ENCODE measurements around the gene RABGAP1L.

The RABGAP1L gene

DNA sequence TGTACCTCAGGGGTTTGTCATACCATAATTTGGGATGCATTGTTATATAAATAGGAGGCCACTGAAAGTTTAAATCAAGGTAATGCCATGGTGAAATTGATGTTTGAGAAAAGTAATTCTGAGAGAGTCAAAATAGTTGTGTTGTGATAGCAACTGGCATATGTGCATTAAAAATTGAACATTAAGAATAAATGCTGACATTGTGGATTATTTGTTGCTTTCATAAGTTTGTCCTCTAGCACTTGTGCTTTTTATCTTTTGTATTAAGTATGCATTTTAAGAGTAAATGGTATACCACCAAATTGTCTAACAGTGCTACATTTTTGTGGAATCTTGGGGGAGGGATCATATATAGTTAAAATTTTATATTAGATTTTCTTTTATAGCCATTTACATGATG, 564.5 kb downstream of the RABGAP1L start:
- TF ChIP-seq, protein P1, sequence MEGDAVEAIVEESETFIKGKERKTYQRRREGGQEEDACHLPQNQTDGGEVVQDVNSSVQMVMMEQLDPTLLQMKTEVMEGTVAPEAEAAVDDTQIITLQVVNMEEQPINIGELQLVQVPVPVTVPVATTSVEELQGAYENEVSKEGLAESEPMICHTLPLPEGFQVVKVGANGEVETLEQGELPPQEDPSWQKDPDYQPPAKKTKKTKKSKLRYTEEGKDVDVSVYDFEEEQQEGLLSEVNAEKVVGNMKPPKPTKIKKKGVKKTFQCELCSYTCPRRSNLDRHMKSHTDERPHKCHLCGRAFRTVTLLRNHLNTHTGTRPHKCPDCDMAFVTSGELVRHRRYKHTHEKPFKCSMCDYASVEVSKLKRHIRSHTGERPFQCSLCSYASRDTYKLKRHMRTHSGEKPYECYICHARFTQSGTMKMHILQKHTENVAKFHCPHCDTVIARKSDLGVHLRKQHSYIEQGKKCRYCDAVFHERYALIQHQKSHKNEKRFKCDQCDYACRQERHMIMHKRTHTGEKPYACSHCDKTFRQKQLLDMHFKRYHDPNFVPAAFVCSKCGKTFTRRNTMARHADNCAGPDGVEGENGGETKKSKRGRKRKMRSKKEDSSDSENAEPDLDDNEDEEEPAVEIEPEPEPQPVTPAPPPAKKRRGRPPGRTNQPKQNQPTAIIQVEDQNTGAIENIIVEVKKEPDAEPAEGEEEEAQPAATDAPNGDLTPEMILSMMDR (IDR thresholded peaks at IDR 0.05; ENCODE audit: insufficient read depth, low read depth, low read length, missing control alignments), result no peak
- no peak for DNase-seq (ENCODE audit: low read depth)
- H3K4me3 ChIP-seq (ENCODE audit: low read length), result no peak overlapping the region

DNA sequence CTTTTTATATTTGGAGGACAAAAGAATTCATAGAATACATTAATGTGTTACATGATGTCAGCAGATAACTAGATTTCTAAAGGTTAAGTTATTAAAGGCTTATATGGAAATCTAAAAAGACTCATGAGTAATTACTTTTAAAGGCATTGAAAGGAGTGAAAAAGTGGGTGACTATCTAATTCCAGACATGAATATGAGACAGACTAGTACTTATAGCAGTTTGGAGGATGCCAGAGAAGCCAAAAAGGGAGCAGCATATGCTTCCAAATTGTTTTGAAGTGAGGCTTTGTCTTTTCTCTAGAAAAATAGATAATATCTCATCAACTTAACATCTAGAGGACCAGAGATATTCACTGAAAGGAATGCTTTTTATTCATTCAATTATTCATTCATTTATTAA, 564.9 kb downstream of the RABGAP1L start:
- DNase-seq (ENCODE audit: low read depth), result no peak
- no peak overlapping the region for H3K4me3 ChIP-seq (ENCODE audit: low read length)
- TF ChIP-seq, protein P1 (IDR thresholded peaks at IDR 0.05; ENCODE audit: insufficient read depth, low read depth, low read length, missing control alignments), result no peak

DNA sequence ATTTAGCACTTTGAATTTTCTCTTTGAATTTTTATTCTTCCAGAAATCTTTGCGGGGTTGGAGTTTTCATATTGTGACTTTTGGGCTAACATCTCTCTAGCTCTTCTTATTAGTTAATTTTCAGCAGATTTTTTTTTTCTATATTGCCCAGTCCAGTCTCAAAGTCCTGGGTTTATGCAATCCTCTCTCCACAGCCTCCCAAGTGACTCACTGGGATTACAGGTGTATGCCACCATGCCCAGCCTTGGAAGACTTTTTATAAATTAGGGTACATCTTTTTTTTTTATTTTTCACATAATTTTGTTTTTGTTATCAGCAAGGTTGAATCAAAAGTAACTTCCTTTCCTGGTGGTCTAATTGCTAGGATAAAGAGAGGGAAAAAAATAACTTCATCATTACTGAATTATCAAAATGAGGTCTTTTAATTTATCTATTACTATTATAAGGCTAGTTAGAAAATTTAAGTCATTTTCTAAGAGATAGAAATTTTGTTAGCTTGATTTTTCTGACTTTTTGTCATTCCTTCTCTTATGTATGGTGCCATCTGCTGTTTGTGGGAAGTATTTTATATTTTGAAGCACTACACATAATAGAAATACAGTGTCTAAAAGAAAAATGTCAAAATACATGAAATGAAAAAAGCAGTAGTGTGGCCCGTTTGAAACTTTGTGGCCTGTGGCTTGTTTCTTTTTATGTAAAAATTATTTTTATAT, 567.0 kb downstream of the RABGAP1L start:
- peak; percentile 22 for DNase-seq (ENCODE audit: low read depth)
- H3K4me3 ChIP-seq (ENCODE audit: low read length), result no peak overlapping the region
- TF ChIP-seq, protein P1 (IDR thresholded peaks at IDR 0.05; ENCODE audit: insufficient read depth, low read depth, low read length, missing control alignments), result peak; percentile 56

DNA sequence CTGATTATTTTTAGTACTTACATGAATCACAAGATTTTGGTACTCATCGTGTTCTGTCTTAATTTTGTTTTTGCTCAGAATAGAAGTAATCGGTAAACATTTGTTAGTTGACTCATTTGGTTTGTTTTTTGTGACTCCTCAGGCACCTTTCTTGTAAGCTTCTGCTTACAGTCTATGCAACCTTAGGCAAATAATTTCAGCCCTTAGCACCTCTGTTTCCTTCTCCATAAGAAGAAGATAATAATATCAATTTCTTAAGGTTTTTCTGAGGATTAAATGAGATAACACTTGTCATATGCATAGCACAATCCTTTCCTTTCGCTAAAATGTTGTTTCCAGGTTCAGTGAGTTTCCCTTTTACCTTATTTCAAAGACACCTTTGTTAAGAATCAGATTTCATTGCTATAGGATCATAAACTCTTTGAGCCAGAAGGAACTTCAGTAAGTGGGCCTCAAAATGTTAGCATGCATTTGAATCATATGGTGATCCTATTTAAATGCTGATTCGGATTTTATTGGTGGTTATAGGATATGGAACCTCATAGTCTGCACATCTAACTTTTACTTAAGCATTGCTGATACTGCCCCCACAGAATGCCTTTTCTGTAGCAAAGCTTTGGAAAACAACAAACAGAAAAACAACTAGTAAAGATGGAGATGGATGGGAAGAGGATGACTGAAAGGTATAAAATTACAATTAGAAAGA, 567.7 kb downstream of the RABGAP1L start:
- no peak overlapping the region for H3K4me3 ChIP-seq (ENCODE audit: low read length)
- DNase-seq (ENCODE audit: low read depth), result no peak
- TF ChIP-seq, protein P1 (IDR thresholded peaks at IDR 0.05; ENCODE audit: insufficient read depth, low read depth, low read length, missing control alignments), result no peak

DNA sequence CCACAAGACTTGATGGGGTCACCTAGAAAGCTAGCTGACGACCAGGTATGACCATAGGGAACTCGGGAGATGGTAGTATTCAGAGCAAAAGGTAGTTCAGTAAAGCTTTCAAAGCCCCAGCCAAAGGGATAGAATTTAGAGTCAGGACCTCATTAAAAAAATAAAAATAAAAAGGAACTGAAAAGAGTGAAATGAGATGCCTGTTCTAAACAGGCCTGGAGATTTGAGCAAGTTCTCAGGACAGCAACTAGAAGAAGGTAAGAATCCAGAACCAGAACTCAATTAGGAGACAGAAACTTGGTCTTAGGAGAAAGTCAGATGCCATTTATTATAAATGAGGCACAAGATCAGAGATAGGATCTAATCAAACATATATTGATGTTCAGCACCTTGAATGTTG, 575.0 kb downstream of the RABGAP1L start:
- no peak for DNase-seq (ENCODE audit: low read depth)
- TF ChIP-seq, protein P1 (IDR thresholded peaks at IDR 0.05; ENCODE audit: insufficient read depth, low read depth, low read length, missing control alignments), result no peak
- H3K4me3 ChIP-seq (ENCODE audit: low read length), result no peak overlapping the region

DNA sequence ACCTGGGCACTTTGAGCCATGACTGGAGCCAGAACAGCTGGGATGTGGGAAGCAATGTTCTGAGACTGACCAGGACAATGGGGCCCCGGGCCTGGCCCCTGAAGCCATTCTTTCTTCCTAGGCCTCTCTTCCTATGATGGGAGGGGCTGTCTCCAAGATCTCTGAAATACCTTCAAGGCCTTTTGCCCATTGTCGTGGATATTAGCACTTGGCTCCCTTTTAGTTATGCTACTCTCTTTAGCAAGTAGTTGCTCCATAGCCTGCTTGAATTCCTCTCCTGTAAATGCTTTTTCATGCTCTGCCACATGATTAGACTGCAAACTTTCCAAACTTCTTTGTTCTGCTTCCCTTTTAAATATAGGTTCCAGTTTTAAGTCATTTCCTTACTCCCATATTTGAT, 577.5 kb downstream of the RABGAP1L start:
- H3K4me3 ChIP-seq (ENCODE audit: low read length), result no peak overlapping the region
- TF ChIP-seq, protein P1 (IDR thresholded peaks at IDR 0.05; ENCODE audit: insufficient read depth, low read depth, low read length, missing control alignments), result no peak
- DNase-seq (ENCODE audit: low read depth), result no peak
